ENCODE data around the gene DSG4.

The DSG4 gene

DNA sequence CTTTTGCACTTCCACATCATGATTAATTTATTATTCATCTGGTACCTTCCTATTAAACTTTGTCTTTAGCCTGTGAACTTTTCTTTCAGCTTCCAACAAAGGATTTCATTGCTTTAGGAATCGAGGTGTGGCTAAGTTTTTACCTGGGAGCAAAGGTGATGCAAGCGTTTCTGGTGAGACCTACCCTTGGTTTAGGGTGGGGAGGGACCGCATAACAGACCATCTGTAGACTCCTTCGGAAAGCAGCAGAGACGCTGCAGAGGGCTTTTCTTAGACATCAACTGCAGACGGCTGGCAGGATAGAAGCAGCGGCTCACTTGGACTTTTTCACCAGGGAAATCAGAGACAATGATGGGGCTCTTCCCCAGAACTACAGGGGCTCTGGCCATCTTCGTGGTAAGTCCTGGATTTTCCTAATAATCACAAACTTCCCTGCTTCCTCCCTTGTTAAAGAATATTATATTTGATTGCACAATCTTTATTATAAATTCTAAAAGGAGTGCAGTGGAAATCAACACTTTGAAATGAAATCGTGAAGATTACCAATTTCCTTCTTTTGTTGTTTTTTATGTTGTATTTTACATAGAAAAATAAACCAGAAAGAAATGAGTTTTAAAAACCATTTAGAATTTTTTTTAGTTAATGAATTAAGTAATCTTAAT is 71.1 kb downstream of the DSG4 start, which contains the start of gene DSG3:
Gene DSG3, plus strand, starts transcription at position 212 of the 662 bp plus-strand sequence. Its CDS starts 137 bp downstream, at position 349.
- no peak within 1 kb of the TSS for H3K4me3 Mint-ChIP-seq
- H3K27me3 Mint-ChIP-seq, result peaks cover 3% of the 10 kb centered on the region
- no peaks in the 10 kb centered on the region for H3K36me3 Mint-ChIP-seq (ENCODE audit: low read depth)
- no peaks in the 10 kb centered on the region for H3K9me3 Mint-ChIP-seq
- no peaks in the 10 kb centered on the region for H3K4me1 Mint-ChIP-seq (ENCODE audit: low read depth)
- no peak within 1 kb of the TSS for H3K27ac Mint-ChIP-seq

DNA sequence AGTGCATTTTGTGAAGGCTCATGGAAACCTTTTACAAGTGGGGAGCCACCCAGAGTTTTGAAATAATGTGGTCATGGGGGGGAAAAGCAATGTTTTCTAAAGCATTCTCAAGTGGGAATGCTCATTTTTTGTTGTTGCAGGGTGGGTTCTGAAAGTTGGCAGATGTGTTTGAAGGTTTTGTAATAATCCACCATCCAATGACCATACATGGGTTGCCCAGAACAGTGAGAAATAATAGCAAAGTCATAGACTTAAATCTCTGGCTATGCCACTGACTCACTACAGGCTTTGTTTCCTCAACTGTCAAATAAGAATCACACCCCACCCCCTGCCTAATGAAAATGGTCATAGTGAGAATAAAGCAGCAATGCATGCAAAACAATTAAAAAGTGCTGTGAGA is 73.8 kb downstream of the DSG4 start:
- H3K4me1 Mint-ChIP-seq (ENCODE audit: low read depth), result no peaks in the 10 kb centered on the region
- H3K9me3 Mint-ChIP-seq, result no peaks in the 10 kb centered on the region
- H3K27ac Mint-ChIP-seq, result no peak overlapping the region
- peaks cover 3% of the 10 kb centered on the region for H3K27me3 Mint-ChIP-seq
- no peak overlapping the region for H3K4me3 Mint-ChIP-seq
- no peaks in the 10 kb centered on the region for H3K36me3 Mint-ChIP-seq (ENCODE audit: low read depth)

DNA sequence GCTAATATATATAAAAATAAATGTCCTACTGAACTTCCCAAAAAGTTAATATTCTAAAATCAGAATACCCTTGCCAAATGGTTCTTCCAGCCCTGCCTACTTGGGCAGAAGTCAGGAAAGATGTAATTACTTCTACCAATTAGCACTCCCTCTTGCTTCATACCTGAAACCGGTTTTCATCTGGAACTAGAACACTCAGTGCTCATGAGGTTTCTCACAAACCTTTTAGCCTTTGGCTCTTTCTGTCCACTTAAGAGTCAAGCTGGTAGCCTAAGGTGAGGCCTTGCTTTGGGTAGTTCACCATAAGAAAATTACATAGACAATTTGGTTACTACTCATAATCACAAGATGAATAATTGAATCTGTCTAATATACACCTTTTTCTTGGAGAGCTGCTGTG is 75.0 kb downstream of the DSG4 start:
- peaks cover 3% of the 10 kb centered on the region for H3K27me3 Mint-ChIP-seq
- no peak overlapping the region for H3K4me3 Mint-ChIP-seq
- no peaks in the 10 kb centered on the region for H3K9me3 Mint-ChIP-seq
- H3K4me1 Mint-ChIP-seq (ENCODE audit: low read depth), result no peaks in the 10 kb centered on the region
- H3K27ac Mint-ChIP-seq, result no peak overlapping the region
- H3K36me3 Mint-ChIP-seq (ENCODE audit: low read depth), result no peaks in the 10 kb centered on the region

DNA sequence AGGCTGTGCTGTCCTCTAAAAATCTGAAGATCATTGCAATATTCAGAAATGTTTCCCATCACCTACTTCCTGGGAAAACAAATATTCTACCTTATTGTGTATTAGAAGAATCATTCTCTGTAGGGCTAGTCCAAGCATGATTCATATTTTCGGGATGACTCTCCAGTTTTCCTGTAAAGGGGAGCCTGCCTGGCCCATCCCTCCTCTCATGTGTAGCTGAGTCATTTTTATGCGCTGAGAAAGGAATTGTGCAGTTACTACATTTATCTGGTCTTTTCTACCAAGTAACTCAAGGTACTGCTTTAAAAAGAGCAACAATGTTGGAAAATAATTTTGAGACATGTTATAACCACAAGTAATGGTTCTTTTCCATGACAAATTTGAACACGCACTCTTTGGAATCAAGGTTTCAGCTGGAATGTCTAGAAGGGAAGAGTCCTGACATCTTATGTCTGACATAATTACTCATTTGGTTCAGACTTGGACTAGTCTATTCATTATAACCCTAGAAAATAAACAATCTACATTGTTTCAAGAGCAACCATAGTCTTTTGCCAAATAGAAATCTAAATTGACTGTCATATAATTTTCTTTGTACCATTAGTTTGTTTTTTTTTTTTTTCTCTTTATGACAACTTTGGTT is 77.6 kb downstream of the DSG4 start:
- Mint-ChIP-seq H3K36me3 (ENCODE audit: low read depth) (no peaks in the 10 kb centered on the region), H3K27me3 (no peaks in the 10 kb centered on the region), H3K4me3 (no peak overlapping the region), H3K9me3 (no peaks in the 10 kb centered on the region), H3K4me1 (ENCODE audit: low read depth) (no peaks in the 10 kb centered on the region), H3K27ac (no peak overlapping the region)
